Measurements from ENCODE around the gene PRR18. TPM values are rescaled to one million over a fixed set of nuclear protein-coding genes. Genes with fewer than 3 reads are reported as not detected.

Gene PRR18
- total RNA-seq, 1 experiment from 2014 or later: not detected

DNA sequence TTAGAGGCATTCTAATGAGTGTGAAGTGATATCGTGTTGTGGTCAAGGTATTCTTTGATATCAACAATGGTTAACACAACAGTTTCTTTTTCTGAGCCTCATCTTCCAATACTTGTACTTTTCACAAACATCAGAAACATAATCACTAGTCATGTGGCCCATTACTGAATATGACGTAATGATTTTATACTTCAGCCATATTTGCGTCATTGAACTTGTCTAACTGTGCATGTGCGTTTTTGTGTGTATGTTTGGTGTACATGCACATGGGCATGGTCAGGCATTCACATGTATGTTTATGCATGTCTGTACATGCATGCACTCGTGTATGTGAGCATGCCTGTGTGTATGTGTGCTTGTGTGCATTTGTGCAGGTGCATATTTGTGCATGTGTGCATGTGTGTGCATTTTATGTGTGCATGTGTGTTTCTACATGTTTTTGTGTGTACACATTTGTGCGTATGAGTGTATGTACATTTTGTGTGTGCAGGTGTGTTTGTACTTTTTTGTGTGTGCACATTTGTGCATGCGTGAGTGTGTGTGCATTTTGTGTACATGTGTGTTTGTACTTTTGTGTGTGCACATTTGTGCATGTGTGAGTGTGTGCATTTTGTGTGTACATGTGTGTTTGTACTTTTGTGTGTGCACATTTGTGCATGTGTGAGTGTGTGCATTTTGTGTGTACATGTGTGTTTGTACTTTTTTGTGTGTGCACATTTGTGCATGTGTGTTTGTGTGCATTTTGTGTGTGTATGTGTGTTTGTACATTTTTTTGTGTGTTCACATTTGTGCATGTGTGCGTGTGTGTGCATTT lies 29.4 kb downstream of the PRR18 start:
- POLR2A ChIA-PET: no interaction called here

More for the DNA sequence above, 29.4 kb downstream of the PRR18 start:
- H3K27me3 ChIP-seq (ENCODE audit: insufficient read depth, low read length): peaks cover 4% of the 10 kb centered on the region; the same call in 1 of the 2 replicates
- H3K4me1 ChIP-seq (ENCODE audit: control insufficient read depth in 1 of 2, insufficient read depth in 2 of 2, low read length in 2 of 2): peaks cover 0 to 4% of the 10 kb centered on the region in 2 experiments; a peak in 1 of 4 replicates
- H4K20me1 ChIP-seq (ENCODE audit: insufficient read depth): no peaks in the 10 kb centered on the region
- ChIA-PET CTCF (no interaction called here), RAD21 (ENCODE audit: low non-redundant PET in 1 of 2, low total read pairs in 2 of 2, uncharacterized antibody in 2 of 2, unreplicated experiment in 2 of 2) (no interaction called here)
- ATAC-seq (no peak), DNase-seq (ENCODE audit: low read depth, low spot score) (no peak)
- TF ChIP-seq POLR2A (IDR thresholded peaks at IDR 0.05; ENCODE audit: borderline replicate concordance, extremely low read depth, insufficient read depth, insufficient read length) (no peak), ELF1 (IDR thresholded peaks at IDR 0.05; ENCODE audit: borderline replicate concordance, low read depth) (no peak), POLR2AphosphoS5 (IDR thresholded peaks at IDR 0.05; ENCODE audit: low read depth, low read length) (no peak), YY1 (IDR thresholded peaks at IDR 0.05; ENCODE audit: extremely low read depth, insufficient replicate concordance, low read depth, low read length) (no peak)
- TF ChIP-seq, protein P1, sequence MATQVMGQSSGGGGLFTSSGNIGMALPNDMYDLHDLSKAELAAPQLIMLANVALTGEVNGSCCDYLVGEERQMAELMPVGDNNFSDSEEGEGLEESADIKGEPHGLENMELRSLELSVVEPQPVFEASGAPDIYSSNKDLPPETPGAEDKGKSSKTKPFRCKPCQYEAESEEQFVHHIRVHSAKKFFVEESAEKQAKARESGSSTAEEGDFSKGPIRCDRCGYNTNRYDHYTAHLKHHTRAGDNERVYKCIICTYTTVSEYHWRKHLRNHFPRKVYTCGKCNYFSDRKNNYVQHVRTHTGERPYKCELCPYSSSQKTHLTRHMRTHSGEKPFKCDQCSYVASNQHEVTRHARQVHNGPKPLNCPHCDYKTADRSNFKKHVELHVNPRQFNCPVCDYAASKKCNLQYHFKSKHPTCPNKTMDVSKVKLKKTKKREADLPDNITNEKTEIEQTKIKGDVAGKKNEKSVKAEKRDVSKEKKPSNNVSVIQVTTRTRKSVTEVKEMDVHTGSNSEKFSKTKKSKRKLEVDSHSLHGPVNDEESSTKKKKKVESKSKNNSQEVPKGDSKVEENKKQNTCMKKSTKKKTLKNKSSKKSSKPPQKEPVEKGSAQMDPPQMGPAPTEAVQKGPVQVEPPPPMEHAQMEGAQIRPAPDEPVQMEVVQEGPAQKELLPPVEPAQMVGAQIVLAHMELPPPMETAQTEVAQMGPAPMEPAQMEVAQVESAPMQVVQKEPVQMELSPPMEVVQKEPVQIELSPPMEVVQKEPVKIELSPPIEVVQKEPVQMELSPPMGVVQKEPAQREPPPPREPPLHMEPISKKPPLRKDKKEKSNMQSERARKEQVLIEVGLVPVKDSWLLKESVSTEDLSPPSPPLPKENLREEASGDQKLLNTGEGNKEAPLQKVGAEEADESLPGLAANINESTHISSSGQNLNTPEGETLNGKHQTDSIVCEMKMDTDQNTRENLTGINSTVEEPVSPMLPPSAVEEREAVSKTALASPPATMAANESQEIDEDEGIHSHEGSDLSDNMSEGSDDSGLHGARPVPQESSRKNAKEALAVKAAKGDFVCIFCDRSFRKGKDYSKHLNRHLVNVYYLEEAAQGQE (IDR thresholded peaks at IDR 0.05; ENCODE audit: low read depth): no peak
- H3K9me3 ChIP-seq (ENCODE audit: control insufficient read depth in 1 of 2, insufficient read depth in 1 of 2, low read depth in 1 of 2, low read length in 2 of 2): no peaks in the 10 kb centered on the region
- BruUV-seq (replicated peaks): no TSS peak
- H3K27ac ChIP-seq (ENCODE audit: low read depth, low read length): no peak overlapping the region
- no peak overlapping the region for H2AFZ ChIP-seq (ENCODE audit: low read depth, low read length, poor library complexity, severe bottlenecking)
- H3K36me3 ChIP-seq (ENCODE audit: control insufficient read depth in 1 of 2, insufficient read depth in 2 of 2, low read length in 2 of 2): no peaks in the 10 kb centered on the region
- H3K79me2 ChIP-seq (ENCODE audit: insufficient read depth, low read length): no peaks in the 10 kb centered on the region
- H3K9ac ChIP-seq (ENCODE audit: low read length): no peak overlapping the region
- H3K4me2 ChIP-seq (ENCODE audit: low read length): no peak overlapping the region
- no peaks in the 10 kb centered on the region for H3K9me2 ChIP-seq (ENCODE audit: insufficient read depth)
- H3K4me3 ChIP-seq (replicated peaks in 1 of 2; ENCODE audit: low read depth in 1 of 2, low read length in 2 of 2): no peak overlapping the region
- intact Hi-C loops (cut with micrococcal nuclease): loop anchor here (5.0 kb wide), 1 partner anchor 104 kb away; the partner anchor contains the start of gene MPC1
